Cardiac muscle cell (in vitro differentiated cells and primary cell): Measurements from ENCODE around the gene VMO1. TPM values are rescaled to one million over a fixed set of nuclear protein-coding genes. Genes with fewer than 3 reads are reported as not detected.

Experiments
- DNase-seq, 2 donors: peaks; one replicate each; pipeline versions ENCODE4 v3.0.0 to v3.0.0-alpha.2; 2010 to 2017; ENCODE audit warnings: low read depth in 1 of 2, low spot score in 1 of 2
- H3K27ac ChIP-seq: fragments of 200-600 bp; sonication (generic); 2 replicates; pipeline ENCODE4 v1.5.1; 2016
- H3K27me3 ChIP-seq: fragments of 200-600 bp; sonication (generic); 2 replicates; pipeline ENCODE4 v1.6.0; 2016; ENCODE audit warnings: control low read depth
- H3K36me3 ChIP-seq: fragments of 200-600 bp; sonication (generic); 2 replicates; pipeline ENCODE4 v1.5.1; 2016; ENCODE audit warnings: control low read depth
- H3K4me1 ChIP-seq: fragments of 200-600 bp; sonication (generic); 2 replicates; pipeline ENCODE4 v1.8.1; 2017; ENCODE audit warnings: low read depth, mild to moderate bottlenecking, mixed run types
- H3K4me3 ChIP-seq: fragments of 200-600 bp; sonication (generic); 2 replicates; pipeline ENCODE4 v1.5.1; 2016; ENCODE audit warnings: mild to moderate bottlenecking
- H3K9me3 ChIP-seq: fragments of 200-600 bp; sonication (generic); 2 replicates; pipeline ENCODE4 v1.5.1; 2017; ENCODE audit warnings: low read depth, mild to moderate bottlenecking, control low read depth
- polyA plus RNA-seq: library from polyadenylated mRNA; unstranded; fragments of >200 nt; fragmentation: Nextera tagmentation; extraction: Ambion mirVana; gene quantifications from 2 replicates; pipeline ENCODE4 v1.2.1, GENCODE V29; 2016
- total RNA-seq: library from RNA; depleted of rRNA; stranded (reverse); fragments of >200 nt; gene quantifications from 2 replicates; pipeline ENCODE4 v1.2.3, GENCODE V29; 2016
- TF ChIP-seq, protein P1 (sequence below): IDR thresholded peaks from 2 replicates; pipeline ENCODE4 v1.5.1; 2012; ENCODE audit warnings: low read depth, mild to moderate bottlenecking, low read length

VMO1 gene
- total and polyA plus RNA-seq, 2 experiments from 2014 or later, result 1.2 to 2.2 TPM

DNA sequence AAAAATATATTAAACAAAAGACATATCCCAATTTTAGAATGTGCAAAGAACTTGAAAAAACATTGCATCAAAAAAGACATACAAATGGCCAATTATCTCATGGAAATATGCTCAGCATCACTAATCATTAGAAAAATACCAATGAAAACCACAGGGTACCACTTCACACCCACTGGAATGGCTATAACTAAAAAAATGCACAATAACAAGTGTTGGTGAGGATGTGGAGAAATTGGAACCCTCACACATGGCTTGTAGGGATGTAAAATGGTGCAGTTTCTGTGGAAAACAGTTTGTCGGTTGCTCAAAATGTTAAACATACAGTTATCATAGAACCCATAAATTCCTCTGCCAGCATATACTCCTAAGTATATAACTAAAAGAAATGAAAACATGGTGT lies 9.0 kb upstream of the VMO1 start:
- Histone ChIP-seq H3K36me3 (no peaks in the 10 kb centered on the region), H3K9me3 (no peaks in the 10 kb centered on the region), H3K4me3 (no peak overlapping the region), H3K27ac (no peak overlapping the region), H3K4me1 (no peaks in the 10 kb centered on the region), H3K27me3 (no peaks in the 10 kb centered on the region)
- TF ChIP-seq, protein P1, sequence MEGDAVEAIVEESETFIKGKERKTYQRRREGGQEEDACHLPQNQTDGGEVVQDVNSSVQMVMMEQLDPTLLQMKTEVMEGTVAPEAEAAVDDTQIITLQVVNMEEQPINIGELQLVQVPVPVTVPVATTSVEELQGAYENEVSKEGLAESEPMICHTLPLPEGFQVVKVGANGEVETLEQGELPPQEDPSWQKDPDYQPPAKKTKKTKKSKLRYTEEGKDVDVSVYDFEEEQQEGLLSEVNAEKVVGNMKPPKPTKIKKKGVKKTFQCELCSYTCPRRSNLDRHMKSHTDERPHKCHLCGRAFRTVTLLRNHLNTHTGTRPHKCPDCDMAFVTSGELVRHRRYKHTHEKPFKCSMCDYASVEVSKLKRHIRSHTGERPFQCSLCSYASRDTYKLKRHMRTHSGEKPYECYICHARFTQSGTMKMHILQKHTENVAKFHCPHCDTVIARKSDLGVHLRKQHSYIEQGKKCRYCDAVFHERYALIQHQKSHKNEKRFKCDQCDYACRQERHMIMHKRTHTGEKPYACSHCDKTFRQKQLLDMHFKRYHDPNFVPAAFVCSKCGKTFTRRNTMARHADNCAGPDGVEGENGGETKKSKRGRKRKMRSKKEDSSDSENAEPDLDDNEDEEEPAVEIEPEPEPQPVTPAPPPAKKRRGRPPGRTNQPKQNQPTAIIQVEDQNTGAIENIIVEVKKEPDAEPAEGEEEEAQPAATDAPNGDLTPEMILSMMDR, result no peak
- DNase-seq, result no peak

DNA sequence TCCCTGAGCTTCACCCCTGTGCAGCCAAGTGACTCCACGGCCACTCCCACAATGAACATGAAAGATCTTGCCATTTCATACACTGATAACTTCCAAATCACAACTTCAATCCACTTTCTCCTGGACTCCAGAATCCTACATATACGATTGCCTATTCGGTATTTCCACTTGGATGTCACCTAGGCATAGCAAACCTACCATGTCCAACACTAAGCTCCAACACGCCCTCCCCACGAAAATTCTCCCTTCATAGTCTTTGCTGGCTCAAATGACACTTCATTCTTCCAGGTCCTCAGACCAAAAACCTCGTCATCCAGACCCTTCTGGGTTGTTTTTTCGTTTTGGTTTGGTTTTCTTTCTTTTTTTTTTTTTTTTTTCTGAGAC lies 4.5 kb upstream of the VMO1 start:
- Histone ChIP-seq H3K4me3 (peak overlapping the region; percentile 47), H3K9me3 (no peaks in the 10 kb centered on the region), H3K4me1 (no peaks in the 10 kb centered on the region), H3K36me3 (no peaks in the 10 kb centered on the region), H3K27ac (no peak overlapping the region), H3K27me3 (peaks cover 9% of the 10 kb centered on the region)
- no peak for DNase-seq
- TF ChIP-seq, protein P1, result no peak

DNA sequence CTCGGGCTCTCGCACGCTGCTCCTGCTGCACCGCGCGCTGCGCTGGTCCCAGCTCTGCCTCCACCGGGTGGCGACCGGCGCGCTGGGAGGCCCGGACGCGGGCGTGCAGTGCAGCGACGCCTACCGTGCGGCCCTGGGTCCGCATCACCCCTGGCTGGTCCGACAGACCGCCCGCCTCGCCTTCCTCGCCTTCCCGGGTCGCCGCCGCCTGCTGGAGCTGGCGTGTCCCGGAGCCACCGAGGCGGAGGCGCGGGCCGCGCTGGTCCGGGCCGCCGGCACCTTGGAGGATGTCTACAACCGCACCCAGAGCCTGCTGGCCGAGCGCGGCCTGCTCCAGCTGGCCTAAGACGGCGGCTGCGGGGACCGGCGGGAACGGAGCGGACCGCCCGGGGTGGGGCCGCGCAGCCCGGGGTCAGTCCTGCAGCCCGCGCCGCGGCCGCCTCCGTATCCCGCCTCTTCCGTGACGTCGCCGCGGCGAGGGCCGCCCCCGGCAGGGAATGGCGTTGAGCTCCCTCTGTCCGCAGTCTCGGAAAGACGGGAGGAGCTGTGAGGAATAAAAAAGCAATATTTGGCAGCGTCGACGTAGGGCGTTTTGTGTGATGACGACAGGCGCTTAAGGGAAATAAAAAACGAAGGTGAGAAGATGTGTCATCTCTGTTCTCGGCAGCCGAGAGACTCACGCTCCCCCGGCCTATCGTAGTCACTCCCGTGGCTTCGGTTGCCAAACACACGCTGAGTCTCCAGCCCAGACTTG lies 4.0 kb upstream of the VMO1 start:
- peak; percentile 90 to 91 for DNase-seq
- Histone ChIP-seq H3K36me3 (no peaks in the 10 kb centered on the region), H3K4me3 (peak overlapping the region; percentile 47), H3K27ac (peak overlapping the region; percentile 58), H3K4me1 (no peaks in the 10 kb centered on the region), H3K27me3 (peaks cover 10% of the 10 kb centered on the region), H3K9me3 (no peaks in the 10 kb centered on the region)
- TF ChIP-seq, protein P1, result peak; percentile 63

DNA sequence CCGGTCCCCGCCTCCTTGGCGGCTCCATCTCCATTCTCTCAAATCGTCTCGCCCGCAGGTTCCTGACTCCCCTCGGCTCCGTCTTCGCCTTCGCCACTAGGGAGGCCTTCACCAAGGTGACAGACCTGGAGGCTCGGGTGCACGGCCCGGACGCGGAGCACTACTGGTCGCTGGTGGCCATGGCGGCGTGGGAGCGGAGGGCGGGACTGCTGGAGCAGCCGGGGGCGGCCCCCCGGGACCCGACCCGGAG lies 3.5 kb upstream of the VMO1 start:
- TF ChIP-seq, protein P1, result no peak
- H3K27me3 ChIP-seq, result peaks cover 10% of the 10 kb centered on the region
- H3K4me1 ChIP-seq, result no peaks in the 10 kb centered on the region
- DNase-seq, result no peak
- no peaks in the 10 kb centered on the region for H3K9me3 ChIP-seq
- H3K36me3 ChIP-seq, result no peaks in the 10 kb centered on the region
- peak overlapping the region; percentile 47 for H3K4me3 ChIP-seq
- H3K27ac ChIP-seq, result peak overlapping the region; percentile 58

DNA sequence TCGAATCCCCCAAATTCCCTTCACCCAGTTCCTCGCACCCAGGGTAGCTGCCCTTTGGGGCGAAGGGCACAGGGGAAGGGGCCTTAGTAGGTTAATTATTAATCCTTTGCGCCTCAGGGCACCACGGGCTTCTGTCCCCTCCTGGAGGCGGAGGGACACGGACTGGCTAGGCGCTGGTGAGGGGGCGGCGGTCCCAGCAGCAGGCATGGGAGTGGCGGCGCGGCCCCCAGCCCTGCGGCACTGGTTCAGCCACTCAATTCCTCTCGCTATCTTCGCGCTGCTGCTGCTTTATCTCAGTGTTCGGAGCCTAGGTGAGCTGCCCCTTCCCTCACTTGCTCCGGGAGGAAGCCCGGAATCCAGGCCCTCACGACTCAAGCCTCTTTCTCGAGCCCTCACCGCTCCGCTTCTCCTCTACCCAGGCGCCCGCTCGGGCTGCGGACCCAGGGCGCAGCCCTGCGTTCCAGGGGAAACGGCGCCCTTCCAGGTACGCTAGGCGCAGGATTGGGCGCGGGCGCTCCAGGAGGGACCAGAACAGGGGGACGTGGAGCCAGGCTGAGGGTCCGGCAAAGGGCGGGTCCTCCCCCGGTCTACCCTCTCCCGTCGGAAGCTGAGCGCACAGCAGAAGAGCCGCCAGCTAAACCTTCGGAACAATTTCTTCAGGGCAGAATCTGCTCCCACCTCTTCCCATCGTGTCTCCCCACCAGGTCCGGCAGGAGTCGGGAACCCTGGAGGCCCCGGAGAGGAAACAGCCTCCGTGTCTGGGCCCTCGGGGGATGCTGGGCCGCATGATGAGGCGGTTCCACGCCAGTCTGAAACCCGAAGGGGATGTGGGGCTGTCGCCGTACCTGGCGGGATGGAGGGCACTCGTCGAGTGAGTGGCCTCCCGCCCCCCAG lies 2.9 kb upstream of the VMO1 start, which contains the start of gene GLTPD2:
Gene GLTPD2, plus strand, starts transcription at position 158 of the 894 bp plus-strand sequence. Its CDS starts 48 bp downstream, at position 206.
- H3K4me1 ChIP-seq, result no peaks in the 10 kb centered on the region
- TF ChIP-seq, protein P1, result no peak
- H3K36me3 ChIP-seq, result no peaks in the 10 kb centered on the region
- DNase-seq, result peak; percentile 11 to 38
- H3K27ac ChIP-seq, result peak within 1 kb of the TSS; percentile 58
- no peaks in the 10 kb centered on the region for H3K9me3 ChIP-seq
- peak within 1 kb of the TSS; percentile 47 for H3K4me3 ChIP-seq
- peaks cover 10% of the 10 kb centered on the region for H3K27me3 ChIP-seq
